GM21515 (cell line): ENCODE data around the gene HMGXB3.
A peak's percentile ranks its signal among the peaks of the same experiment; 100 is the strongest.
"Not testable (repeated sequence)": the region's sequence is repeated elsewhere in the genome, so short reads cannot be mapped to it uniquely, and the experiment has no call there.

Experiments
- ATAC-seq: cut with Tn5 transposase; IDR thresholded peaks from one replicate; pipeline ENCODE4 v1.9.1; 2021; ENCODE audit not compliant: unreplicated experiment

The HMGXB3 gene

DNA sequence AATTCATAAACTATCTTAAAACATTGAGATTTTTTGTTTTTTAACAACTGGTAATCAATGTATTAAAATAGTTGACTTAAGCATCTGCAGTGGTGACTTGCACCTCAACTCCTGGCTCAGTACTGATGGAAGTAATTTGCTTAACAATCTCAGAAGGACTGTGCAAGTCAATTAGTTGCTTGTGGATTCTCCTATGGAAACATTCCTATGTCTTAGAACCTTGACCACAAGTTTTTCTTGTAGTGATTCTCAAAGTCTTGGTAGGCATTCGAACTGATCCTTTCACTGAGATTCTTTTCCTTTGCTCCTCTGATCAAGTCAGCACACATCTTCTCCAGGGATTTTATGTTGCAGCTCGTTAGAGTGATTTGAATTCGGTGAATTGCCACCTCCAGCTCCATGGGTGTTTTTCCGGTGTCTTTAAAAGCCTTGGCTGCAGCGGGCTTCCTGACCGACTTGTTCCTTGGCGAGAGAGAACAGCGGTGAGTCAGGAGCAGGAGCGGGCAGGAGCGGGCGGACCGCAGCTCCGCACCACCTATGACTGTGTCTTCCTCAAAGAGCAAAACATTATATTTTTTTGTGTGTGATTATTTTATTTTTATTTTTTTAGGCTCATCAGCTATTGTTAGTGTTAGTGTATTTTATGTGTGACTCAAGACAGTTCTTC lies 21.1 kb downstream of the HMGXB3 start:
- ATAC-seq, result no peak

DNA sequence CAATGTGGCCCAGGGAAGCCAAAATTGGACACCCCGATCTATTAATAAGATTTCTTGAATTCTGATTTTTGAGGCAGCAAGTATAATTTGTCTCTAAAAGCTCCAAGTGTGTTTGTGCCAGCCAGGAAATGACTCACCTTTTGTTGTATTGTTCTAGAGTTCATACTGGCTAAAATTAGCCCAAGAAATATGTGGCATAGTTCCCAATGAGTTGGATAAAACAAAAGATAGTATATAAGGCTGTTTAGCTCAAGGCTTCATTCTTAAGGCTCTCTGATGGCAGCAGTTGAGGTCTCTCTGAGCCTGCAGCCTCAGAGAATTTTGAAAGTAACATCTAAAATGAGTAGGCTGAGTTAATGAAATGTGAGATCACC lies 21.6 kb downstream of the HMGXB3 start:
- ATAC-seq, result no peak

DNA sequence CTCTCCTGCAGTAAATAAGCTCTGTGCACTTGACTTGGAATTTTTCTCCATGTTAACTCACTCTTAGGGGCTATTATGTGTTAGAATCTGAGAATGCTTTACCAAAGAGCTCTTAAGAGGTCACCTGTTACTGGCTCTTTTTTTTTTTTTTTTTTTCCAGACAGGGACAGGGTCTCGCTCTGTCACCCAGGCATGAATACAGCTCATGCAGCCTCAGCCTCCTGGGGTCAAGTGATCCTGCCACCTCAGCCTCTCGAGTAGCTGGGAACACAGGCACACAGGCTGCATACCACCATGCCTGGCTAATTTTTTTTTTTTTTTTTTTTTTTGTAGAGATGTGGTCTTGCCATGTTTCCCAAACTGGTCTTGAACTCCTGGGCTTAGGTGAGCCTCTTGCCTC lies 22.1 kb downstream of the HMGXB3 start:
- ATAC-seq, result no peak

DNA sequence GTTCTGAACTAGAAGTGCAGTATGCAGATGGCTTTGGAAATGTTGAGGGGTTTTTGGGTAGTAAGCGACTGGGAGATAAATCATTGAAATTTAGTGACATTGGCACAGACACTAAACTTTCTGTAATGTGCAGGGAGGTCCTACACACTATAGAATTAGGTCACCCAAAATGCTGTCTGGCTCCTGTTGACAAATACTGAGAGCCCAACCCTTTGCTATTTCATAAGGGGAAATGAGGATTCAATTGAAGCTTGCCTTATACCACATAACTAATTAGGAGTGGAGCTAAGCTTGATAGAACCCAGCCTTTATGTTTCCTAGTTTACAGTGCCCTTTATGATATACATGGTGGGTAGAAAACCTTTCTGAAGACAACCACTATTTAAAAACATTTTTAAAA lies 22.6 kb downstream of the HMGXB3 start:
- ATAC-seq, result no peak

DNA sequence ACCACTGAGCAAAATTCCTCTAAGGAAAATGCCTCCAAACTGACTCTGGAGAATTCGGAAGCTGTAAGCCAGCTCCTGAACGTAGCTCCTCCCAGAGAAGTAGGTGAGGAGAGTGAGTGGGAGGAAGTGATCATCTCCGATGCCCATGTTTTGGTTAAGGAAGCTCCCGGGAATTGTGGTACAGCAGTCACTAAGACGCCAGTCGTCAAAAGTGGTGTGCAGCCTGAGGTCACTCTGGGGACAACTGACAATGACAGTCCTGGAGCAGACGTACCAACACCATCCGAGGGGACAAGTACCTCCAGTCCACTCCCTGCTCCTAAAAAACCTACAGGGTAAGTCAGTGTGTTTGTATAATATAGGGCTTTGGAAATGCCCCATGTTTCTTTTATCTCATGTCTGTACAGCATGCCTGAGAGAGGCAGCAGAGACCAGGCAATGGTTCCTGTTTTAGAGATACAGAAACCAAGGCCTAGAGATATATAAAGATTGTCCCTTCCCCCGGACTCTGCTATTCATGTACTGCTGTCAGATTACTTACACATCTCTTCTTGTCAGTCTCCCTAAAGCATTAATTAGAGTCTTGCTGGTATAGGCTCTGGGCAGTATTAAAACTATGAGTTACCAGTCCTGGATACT lies 23.9 kb downstream of the HMGXB3 start:
- no peak for ATAC-seq

DNA sequence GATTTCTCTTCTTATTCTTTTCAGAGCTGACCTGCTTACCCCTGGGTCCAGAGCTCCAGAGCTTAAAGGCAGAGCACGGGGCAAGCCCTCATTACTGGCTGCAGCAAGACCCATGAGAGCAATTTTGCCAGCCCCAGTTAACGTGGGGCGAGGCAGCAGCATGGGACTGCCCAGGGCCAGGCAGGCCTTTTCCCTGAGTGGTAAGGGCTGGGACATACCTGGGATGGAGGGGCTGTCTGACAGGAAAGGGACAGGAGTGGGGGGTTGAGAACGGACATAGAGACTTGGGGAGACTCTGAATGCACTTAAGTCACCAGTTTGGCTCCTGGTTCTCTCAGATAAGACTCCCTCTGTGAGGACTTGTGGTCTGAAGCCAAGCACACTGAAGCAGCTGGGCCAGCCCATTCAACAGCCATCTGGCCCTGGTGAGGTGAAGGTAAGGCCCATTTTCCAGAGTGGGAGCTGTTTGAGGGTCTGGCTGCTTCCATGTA lies 26.2 kb downstream of the HMGXB3 start:
- ATAC-seq, result no peak

DNA sequence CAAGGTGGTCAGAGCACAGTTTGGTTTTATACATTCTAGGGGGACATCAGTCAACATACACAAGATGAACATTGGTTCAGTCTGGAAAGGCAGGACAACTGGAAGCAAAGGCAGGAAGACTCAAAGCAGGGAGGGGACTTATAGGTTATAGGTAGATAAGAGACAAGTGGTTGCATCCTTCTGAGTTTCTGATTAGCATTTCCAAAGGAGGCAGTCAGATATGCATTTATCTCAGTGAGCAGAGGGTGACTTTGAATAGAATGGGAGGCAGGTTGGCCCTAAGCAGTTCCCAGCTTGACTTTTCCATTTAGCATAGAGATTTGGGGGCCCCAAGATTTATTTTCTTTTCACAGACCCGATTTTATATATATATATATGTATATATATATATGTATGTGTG lies 27.5 kb downstream of the HMGXB3 start:
- not testable (repeated sequence) for ATAC-seq

DNA sequence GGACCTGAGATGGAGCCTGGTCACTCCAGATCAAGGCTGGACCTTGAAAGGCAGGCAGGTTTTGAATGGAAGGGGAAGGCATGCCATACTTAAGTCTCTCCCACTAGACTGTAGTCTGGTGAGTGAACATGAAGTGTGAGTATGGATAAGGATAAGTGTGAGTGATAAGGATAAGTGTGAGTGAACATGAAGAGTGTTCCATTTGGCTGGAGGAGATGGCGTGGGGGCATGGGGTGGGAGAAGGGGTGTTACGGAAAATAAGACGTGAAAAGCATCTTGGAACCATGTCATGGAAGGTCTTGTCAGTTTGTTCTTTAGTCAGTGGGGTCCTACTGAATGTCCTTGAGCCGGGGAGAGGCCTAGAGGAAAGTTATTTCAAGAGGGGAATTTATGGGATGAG lies 32.8 kb downstream of the HMGXB3 start:
- no peak for ATAC-seq

DNA sequence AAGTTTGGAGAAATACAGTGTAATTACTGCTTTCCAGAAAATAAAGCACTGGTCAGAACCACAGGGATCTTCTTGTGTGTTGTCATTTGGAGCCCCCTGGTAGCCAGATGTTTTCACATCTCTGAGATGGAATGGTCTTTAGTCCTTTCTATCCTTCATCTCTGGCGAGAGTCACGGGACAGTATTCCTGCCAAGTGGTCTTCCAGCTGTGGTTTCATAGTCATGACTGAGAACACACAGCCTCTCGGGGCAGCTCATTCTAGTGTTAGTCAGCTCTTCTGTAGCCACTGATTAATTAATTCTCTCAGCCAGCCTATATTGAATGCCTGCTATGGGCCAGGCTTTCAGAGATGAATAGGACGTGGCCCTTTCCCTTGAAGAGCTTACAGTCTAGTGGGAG lies 34.1 kb downstream of the HMGXB3 start:
- no peak for ATAC-seq

DNA sequence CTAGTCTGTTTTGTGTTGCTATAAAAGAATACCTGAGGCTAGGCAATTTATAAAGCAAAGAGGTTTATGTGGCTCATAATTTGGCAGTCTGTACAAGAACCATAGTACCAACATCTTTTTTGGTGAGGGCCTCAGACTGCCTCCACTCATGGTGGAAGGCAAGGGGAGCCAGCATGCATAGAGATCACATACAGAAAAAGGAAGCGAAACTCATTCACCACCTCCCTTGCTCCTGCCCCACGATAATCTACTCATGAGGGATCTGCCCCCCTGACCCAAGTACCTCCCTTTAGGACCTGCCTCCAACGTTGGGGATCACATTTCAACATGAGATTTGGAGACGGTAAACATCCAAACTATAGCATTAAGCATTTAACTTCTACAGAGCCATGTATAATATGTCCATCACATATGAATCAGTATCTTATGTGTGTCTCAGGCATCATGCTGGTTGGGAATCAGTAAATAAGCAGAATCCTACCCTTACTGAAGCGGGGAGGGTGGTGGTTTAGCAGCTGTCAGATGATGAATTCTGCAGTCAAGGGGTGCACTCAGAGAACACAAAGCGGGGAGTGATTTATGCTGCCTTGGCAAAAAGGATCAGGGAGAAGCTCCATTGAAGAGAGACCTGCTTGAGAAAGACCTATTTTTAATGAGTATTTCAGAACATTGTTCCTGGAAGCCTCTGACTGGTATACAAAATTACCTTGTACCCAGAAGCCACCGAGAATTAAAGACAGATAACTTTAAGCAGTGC lies 34.8 kb downstream of the HMGXB3 start:
- ATAC-seq, result peak; percentile 89

DNA sequence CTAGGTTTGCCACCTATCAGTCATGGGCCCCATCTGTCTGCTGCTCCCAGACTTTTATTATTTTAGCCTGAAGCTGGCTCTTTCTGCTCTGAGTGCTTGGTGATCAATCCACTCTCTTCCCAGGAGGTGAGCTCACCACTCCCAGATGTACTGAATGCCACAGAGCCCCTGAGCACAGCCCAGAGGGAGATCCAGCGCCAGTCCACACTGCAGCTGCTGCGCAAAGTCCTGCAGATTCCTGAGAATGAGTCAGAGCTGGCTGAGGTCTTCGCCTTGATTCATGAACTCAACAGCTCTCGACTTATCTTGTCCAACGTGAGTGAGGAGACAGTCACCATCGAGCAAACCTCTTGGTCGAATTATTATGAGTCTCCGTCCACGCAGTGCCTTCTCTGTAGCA lies 36.0 kb downstream of the HMGXB3 start:
- no peak for ATAC-seq

DNA sequence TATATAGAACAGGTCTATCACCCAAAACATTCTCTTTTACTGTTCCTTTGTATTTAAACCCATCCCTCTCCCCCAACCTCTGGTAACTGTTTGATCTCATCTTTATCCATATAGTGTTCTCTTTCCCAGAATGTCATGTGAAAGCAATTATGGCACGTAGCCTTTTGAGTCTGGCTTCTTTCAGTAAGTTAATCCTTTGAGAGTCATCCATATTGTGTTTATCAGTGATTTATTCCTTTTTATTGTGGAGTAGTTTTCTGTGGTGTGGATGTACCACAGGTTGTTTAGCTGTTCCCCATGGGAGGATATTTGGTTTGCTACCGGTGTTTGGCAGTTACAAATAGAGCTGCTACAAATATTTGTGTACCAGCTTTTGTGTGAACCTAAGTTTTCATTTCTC lies 38.0 kb downstream of the HMGXB3 start:
- no peak for ATAC-seq

DNA sequence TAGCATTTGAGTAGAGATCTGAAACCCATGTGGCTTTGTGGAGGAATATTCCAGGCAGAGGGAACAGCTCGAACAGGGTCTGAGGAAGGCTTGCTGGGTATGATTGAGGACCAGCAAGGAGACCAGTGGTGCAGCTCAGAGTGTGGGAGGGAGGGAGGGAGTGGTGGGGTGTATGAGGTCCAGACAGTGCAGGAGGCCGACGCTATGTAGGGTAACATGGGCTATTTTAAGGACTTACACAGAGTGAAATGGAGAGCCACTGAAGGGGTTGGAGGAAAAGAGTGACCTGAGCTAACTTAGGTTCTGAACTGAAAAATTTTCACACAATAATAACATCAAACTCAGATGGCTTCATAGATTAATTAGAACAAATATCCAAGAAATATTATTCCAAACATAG lies 41.9 kb downstream of the HMGXB3 start:
- ATAC-seq, result no peak

DNA sequence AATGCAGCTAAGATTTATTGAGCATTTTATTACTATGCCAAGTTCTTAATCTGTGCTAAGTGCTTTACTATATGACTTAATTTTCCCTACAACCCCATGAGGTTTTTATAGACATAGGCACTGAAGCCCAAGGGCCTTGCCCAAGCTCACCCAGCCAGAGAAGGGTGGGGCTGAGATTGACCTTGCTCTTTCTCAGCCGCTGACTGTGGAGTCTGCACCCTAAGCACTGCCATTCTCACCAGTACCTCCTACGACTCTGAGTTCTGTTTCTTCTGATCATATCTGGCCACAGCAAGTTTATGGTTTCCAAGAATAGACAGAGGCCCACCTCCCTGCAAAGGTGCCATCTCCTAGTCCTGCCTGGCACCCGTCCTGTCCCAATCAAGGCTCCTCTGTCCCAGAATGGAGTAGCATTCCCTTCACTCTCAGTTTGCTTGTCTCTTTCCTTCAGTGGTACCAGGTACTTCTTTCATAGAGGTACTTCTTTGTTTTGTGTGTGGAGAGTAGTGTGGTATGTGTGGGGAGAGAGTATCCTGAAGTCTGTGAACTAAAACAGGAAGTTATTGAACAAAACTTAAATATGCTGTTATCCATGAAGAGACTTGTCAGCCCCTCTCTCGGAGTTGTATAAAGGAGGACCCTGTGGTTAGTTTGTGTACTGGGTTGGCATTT lies 43.3 kb downstream of the HMGXB3 start:
- no peak for ATAC-seq

DNA sequence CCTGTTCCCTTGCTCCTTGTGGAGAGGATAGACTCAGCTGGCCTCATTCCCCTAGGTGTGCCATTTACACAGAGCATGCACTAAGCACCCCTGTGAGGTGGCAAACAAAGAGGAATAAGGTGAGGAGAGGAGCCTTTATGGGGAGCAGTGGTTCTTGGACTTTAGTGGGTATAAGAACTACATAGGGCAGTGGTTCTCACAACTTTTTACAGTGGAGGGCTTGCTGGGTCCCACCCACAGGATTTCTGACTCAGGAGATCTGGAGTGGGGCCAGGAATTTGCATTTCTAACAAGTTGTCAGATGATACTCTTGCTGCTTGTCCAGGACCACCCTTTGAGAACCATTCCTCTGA lies 43.8 kb downstream of the HMGXB3 start:
- ATAC-seq, result no peak

DNA sequence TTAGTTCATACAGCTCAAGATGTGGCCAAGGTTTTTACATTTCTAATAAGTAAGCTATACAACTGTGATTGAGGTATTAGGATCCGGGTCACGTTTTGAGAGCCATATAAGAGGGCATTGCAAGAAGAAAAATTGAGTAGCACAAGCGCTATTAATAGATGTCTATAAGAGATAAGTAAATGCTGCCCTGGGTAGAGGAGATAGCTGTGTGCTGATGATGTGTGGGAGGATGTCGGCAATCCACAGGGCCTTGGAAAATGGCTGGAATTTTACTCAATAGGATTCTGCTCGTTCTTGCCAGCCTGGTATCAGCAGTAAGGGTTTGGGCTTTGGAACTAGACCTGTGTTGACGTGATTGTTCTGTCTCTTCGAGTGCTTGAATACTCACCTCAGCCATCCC lies 44.2 kb downstream of the HMGXB3 start:
- ATAC-seq, result no peak

DNA sequence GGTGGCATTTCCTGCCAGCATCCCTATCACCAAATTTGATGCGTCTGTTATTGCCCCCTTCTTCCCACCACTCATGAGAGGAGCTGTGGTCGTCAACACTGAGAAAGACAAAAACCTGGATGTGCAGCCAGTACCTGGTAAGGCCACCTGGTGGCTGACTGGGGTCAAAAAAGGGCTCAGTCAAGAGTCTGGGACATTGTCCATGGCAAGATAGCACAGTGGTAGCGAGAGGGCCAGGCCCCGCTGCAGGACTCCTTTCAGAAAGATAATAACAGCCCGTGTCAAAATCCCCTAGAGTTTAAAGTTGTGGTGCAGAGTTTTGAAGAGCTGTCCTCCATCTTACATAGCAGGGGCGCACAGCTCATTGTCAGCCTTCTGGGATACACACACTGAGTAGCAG lies 45.0 kb downstream of the HMGXB3 start:
- ATAC-seq, result no peak

DNA sequence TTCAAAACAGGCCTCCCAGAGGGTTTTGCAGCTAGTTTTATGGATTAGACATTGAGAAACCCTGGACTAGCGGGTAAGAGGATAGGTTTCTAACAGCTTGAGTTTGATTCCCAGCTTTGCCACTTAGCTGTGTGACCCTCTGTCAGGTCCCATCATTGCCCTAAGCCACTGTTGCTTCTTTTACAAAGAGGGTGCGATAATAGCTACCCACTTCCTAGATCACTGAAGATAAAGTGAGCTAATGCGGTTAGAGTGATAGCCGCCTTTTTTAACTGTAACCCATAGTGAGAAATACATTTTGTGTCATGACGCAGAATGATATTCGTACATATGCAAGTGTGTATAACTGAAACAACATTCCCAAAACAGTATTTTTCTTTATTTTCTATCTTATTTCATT lies 45.5 kb downstream of the HMGXB3 start:
- ATAC-seq, result no peak

DNA sequence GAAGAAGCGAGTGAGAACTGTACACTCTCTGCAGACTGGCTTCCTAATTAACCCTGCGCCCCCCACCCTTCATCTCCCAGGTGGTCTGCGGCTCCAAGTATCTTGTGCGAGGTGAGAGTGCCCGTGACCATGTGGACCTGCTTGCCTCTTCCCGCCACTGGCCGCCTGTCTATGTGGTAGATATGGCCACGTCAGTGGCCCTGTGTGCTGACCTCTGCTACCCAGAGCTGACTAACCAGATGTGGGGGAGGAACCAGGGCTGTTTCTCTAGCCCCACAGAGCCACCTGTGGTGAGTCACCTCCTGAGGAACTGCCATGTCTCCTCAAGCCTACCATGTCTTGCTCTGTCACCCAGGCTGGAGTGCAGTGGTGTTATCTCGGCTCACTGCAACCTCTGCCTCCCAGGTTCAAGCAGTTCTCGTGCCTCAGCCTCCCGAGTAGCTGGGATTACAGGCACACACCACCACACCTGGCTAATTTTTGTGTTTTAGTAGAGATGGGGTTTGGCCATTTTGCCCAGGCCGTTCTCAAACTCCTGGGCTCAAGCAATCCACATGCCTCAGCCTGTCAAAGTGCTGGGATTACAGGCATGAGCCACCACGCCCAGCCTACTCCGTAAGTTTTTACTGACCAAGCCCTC lies 49.8 kb downstream of the HMGXB3 start:
- ATAC-seq, result not testable (repeated sequence)

DNA sequence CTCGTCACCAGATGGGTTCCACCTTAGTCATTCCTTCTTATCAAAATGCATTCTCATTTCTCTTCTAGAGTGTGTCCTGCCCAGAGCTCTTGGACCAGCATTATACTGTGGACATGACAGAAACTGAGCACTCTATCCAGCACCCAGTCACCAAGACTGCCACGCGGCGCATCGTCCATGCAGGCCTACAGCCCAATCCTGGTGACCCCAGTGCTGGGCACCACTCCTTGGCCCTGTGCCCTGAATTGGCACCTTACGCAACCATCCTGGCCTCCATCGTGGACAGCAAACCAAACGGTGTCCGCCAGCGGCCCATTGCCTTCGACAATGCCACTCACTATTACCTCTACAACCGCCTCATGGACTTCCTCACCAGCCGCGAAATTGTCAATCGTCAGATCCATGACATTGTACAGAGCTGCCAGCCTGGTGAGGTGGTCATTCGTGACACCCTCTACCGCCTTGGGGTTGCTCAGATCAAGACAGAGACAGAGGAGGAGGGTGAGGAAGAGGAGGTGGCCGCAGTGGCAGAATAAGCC lies 51.2 kb downstream of the HMGXB3 start:
- ATAC-seq, result no peak
